NCI-H1105 treated with DMSO at 0.1 percent for 48 hours (cell line): ENCODE data around the gene AMOTL2.

Experiments
- DNase-seq: peaks from one replicate; lab custom pipeline; 2025; lab: John Stamatoyannopoulos, UW

AMOTL2 gene

DNA sequence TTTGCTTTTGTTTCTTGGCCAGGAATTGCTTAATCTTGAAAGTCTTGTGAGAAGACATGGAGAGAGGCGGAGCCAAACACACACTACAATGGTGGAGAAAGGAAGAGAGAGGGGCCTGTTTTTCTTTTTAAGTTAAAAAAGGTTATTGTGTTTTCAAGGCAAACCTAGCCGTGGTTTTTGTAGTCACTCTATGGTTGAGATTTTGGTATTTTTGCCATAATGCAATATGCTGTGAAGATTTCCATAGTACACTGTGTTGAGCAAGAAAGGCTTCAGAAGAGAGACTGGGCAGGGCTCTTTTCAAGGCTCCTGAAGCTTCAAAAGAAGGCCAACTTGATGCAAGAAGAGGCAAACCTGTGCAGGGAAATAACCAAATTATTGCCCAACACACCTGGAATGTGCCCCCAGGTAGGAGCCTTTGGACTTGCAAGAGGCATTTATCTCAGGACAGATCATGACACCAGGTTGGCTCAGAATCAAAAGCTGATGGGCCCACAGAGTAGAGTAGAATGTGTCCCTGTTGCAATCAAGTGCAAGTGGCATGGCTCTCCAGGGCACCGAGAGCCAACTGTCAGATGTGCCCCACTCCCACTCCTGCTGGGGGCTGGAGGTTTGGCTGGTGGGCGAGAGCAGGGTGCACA is 22.1 kb downstream of the AMOTL2 start:
- no peak for DNase-seq

DNA sequence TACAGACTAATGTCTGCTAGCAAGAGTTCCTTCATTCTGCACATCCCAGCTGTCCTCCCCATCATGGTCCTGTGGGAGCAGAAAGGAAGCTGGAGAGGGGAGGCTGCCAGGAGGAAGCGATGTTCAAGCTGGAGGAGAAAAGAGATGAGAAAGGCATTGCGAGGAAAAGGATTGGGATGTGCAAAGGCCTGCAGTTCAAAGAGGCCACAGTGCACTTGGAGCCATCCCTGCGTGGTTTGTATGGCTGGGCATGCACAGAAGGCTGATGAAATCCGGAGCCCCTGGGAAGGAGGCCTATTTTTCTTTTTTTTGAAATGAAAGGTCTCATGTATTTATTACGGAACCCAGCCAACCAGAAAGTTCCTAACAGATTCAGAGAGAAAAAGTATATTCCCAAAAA is 22.8 kb downstream of the AMOTL2 start:
- DNase-seq: no peak

- DNase-seq: no peak
These were observed 23.4 kb downstream of the AMOTL2 start for GRCh38 chr3:134350861-134351311.

DNA sequence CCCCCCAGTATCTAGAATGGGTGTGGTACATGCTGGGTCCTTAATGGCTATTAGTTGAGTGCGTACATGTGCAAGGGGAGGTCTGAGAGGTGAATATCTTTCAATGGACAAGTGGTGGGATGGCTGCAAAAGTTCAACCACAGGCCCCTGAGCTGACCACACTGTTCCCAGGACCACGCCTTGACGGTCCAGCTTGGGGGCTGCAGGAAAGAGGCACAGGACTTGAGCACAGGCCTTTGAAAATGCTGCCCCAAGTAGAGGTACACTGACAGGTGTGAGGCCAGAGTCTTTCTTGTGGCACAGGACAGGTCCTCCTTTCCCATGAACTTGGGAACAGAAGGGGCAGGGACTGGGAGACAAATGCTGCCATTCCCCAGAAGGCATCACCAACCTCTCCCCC is 24.0 kb downstream of the AMOTL2 start:
- no peak for DNase-seq

GRCh38 chr3:134348524-134348923 is 25.7 kb downstream of the AMOTL2 start:
- no peak for DNase-seq

DNA sequence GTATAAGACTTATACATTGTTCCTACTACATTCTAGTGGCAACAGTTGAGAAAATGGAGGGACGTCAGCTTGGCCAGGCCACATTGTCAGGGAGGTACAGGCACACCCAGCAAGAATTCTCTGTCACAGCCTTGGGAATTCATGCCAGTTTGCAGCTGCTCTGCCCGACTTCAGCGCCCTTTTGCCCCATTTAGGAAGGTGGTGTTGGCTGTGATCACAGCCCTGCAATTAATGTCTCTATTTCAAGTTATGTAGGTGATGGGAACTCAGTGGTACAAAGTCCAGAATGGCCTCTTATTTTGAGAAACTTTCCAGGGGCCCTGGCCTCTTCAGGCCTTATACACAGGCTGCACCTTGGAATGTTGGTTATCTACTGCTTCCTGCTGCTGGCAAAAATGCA is 26.7 kb downstream of the AMOTL2 start:
- DNase-seq: no peak

GRCh38 chr3:134346744-134347143 is 27.5 kb downstream of the AMOTL2 start:
- DNase-seq: no peak

GRCh38 chr3:134345202-134345601 is 29.0 kb downstream of the AMOTL2 start:
- no peak for DNase-seq

GRCh38 chr3:134344560-134344959 is 29.7 kb downstream of the AMOTL2 start:
- DNase-seq: no peak

DNA sequence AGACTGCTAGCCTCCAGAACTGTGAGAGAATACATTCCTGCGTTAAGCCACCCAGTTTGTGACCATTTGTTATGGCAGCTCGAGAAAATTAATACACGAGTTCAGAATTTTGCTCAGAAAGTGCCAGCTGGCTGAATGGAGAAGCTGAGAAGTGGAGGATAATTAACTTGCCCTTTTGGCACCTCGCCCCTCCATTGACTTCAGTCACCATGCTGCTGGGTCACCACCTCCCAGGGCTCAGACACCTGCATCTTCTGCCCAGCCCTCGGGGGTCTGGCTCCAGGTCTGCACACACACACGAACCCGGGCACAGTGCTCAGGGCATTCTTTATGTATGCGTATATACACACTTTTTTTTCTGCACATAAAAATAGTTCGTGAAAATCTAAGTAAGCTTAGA is 32.0 kb downstream of the AMOTL2 start:
- peak; percentile 5 for DNase-seq

DNA sequence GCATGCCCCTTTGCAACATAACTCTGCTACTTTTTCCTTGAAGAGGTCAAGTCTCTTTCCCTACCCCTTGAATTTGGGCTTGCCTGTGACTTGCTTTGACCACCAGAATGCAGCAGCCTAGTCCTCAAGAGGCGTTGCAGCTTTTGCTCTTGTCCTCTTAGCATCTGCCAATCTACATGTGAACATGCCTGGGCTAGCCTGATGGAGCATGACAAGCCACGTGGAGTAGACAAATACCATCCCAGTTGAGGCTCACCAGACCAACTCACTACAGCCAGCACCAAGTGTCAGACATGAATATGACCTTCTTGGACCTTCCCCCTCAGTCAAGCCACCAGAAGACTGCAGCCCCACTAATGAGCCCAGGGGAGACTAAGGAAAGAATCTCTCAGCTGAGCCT is 32.9 kb downstream of the AMOTL2 start:
- DNase-seq: peak; percentile 4

DNA sequence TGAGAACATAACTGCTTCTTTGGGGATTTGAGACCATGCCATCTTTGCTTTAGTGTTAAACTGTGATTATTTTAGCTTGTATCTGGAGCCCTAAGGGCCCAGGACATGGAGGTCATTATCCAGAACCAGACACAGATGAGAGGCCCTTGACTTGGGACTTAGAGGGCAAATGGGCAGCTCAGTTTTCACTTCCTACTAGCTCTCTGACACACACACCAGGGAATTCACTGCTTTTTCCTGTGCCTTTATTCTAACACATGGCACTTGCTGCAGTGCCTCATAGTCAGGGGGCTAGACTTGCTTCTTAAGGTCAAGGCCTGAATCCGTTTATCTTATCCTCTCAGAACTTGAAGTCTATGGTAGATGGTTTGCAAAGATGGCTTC is 33.3 kb downstream of the AMOTL2 start:
- DNase-seq: no peak

GRCh38 chr3:134340362-134340981 is 33.8 kb downstream of the AMOTL2 start:
- DNase-seq: no peak

- DNase-seq: no peak
These were observed 34.3 kb downstream of the AMOTL2 start for GRCh38 chr3:134339913-134340312.

GRCh38 chr3:134339331-134339730 is 34.9 kb downstream of the AMOTL2 start:
- DNase-seq: no peak

DNA sequence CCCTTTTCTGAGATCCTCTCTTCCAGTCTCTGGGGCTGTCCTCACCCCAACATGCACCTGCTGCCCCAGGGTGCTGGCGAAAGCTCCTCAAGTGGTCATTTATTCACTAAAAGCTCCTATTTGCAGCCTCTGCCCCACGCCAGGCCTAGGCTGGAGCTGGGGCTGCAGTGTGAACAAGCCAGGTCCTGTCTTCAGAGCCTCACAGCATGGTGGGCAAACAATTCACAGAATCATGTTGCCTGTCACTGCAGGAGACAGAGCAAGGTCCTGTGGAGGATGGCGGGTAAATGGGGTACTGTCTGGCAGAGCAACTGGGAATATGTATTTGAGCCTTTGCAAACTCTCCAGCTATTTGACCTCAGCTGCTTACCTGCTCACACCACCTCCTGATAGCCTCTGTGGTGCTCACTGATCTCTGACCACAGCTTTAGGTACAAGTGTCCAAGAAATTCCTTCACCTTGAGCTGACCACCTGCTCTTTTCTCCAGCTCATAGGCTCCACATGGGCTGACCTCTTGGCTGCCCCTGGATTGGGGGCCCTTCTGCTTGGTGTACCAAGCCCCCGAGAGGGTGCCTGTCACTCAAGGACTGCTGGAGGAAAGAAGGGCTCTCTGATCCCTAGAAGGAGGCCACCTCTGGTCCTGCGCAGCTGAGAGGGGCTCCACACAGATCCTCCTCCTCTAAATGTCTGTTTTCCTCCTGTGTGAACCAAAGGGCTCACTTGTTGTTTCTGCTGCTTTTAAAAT is 35.6 kb downstream of the AMOTL2 start:
- no peak for DNase-seq

GRCh38 chr3:134338201-134338512 is 36.1 kb downstream of the AMOTL2 start:
- DNase-seq: no peak

- DNase-seq: no peak
These were observed 36.6 kb downstream of the AMOTL2 start for GRCh38 chr3:134337511-134338200.

- DNase-seq: no peak
These were observed 37.2 kb downstream of the AMOTL2 start for GRCh38 chr3:134337071-134337482.

DNA sequence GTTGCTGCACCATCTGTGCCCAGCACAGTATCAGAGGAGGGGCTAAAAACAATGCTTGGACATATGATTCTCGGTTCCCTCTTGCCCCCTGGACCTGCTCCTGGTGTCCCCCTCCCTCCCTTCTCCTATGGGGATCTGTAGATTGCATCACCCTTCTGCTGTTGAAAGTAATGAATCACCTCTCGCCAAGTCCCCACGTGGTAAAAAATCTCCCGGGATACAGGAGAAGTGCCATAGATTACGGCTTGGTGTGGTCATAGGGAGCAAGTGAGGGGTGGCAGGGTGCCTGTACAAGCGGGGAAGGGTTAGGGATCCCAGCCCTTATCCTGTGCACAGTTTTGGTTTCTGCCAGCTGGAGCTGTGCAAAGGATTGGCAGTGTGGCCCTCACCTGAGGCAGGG is 37.7 kb downstream of the AMOTL2 start:
- DNase-seq: no peak

DNA sequence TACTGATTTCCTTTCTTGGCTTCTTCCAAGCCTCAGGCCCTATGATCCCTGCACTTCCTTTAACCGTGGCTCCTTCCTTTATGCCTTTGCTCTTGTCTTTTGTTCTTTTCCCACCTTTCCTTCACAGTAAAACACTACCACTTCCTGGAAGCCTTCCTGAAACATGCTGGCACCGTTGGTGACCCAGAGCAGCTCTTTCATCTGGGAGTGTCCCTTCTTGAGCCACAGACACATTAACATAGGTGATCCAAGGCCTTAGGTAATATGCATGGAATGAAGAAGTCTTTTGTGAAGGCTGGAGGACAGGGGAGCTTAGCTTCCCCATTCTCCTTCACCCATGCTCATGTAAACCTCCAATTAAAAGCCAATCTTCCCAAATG is 39.4 kb downstream of the AMOTL2 start:
- no peak for DNase-seq

DNA sequence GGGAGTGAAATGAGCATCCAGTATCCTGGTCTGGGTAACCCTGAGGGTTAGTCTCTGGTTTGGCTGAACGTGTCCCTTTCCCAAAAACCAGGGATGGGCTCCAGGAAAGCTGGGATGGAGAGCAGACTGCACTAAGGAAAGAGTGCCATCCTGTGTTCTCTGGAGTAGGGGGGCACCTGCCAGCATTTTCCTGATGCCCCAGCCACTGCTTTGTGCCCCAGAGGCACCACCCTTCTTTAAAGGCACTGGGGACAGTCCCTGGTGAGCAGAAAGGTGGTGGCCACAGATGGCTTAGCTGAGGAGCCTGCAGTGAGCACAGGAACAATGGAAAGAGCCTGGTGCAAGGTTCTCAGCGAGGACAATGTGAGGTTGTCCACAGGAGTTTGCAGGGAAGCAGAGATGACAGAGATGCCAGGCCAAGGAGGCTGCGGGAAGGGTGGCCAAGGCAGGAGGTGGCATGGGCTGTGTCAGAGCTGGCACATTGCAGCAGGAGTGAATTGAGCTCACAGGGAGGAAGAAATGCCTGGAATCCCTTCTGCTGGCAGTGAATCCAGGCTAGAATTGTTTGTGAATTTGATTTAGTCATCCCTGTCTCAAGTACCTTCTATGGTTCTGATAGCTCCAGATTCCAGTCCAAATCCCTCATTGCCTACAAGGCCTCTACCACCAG is 39.9 kb downstream of the AMOTL2 start:
- no peak for DNase-seq
